Measurements from ENCODE around the gene JUN.

GRCh38 chr1:58781541-58782177, 2.2 kb downstream of the JUN start:
- TF ChIP-seq USF2 (IDR thresholded peaks at IDR 0.05; ENCODE audit: low read depth, low read length) (no peak), CTCF (conservative IDR thresholded peaks at IDR 0.05; ENCODE audit: low read depth, low read length) (peak; percentile 41), SMC3 (IDR thresholded peaks at IDR 0.05; ENCODE audit: low read depth, low read length) (peak; percentile 34; the same call in 1 of the 2 replicates), CEBPB (IDR thresholded peaks at IDR 0.05; ENCODE audit: low read depth, low read length) (no peak), FOS (IDR thresholded peaks at IDR 0.05; ENCODE audit: low read depth, low read length) (no peak), POLR2A (IDR thresholded peaks at IDR 0.05; ENCODE audit: low read depth, low read length) (peak; percentile 37; the same call in 1 of the 2 replicates), CHD1 (IDR thresholded peaks at IDR 0.05; ENCODE audit: low read depth, low read length) (no peak; the same call in 1 of the 2 replicates), MAFK (IDR thresholded peaks at IDR 0.05; ENCODE audit: low read depth, low read length) (no peak), NFE2L2 (IDR thresholded peaks at IDR 0.05; ENCODE audit: low read depth, low read length) (no peak)

All from IMR-90 (cell line).